GM18505 (cell line): Measurements from ENCODE around the gene FSTL4.

Source experiments
- ATAC-seq: cut with Tn5 transposase; IDR thresholded peaks from one replicate; pipeline ENCODE4 v1.9.1; 2021; ENCODE audit not compliant: unreplicated experiment
- POLR2A ChIP-seq: IDR thresholded peaks from 4 replicates; pipeline ENCODE4 v1.6.1; 2011; ENCODE audit warnings: borderline replicate concordance; ENCODE audit not compliant: insufficient read depth, insufficient read length; ENCODE audit errors: extremely low read depth

Gene FSTL4

GRCh38 chr5:133235696-133236426 lies 376.5 kb downstream of the FSTL4 start:
- TF ChIP-seq POLR2A, result no peak
- ATAC-seq, result no peak

GRCh38 chr5:133234911-133235310 lies 377.4 kb downstream of the FSTL4 start:
- ATAC-seq, result no peak
- TF ChIP-seq POLR2A, result no peak

- no peak for ATAC-seq
- TF ChIP-seq POLR2A, result no peak
Observed at GRCh38 chr5:133234273-133234672, 378.1 kb downstream of the FSTL4 start.

DNA sequence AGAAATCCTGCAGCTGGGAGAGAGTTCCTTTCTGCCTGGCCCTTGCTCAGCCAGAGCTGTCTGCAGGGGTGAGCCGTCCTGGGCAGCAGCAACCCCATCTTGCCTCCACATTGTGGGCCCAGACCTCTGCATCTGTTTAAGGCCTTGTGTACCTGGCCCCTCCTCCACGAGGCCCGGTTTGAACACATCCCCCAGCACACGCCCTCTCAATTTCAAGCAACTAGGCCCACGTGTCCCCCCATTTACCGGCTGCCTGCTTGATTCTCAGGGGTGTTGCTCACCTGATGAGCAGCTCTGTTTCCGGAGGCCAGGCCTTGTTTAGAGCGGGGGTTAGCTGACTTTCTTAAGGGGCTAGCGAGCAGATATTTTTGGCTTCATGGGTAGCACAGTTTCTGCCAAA lies 378.7 kb downstream of the FSTL4 start:
- no peak for TF ChIP-seq POLR2A
- ATAC-seq, result no peak

DNA sequence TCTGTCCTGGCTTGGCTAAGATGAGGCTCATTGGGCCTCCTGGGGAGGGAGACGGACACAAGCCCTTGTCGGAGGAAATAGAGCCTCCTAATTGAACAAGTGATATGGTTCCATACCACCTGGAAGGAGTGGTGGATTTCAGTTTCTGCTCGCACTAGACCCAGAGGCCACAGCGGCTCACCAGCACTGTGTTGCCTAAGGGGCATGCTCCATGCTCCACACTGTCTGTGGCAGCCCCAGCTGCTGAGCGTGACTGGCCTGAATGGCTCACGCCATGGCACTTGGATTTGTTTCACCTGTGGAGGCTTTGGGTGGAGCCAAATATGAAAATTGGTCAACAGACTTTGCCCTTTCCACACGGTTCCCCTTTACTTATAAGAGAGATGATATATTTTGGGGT lies 379.4 kb downstream of the FSTL4 start:
- no peak for TF ChIP-seq POLR2A

DNA sequence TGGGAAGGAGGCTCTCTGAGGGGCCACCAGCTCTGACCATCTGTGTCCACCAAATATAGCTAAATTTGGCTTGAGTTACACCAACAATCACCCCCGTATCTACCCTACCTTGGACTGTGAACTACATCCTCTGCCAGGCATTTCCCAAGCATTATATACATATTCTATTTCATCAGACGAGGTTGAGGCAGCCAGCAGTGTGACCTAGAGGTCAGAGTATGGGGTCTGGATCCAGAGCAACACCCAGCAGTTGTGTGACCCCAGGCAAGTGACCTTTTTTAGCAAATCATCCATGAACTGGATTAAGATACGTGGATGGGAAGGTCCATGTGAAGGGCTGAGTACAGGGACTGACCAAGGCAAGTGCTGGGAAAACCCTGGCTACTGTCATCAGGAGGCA lies 379.9 kb downstream of the FSTL4 start:
- no peak for TF ChIP-seq POLR2A
- ATAC-seq, result no peak

More for the DNA sequence above, 379.4 kb downstream of the FSTL4 start:
- no peak for ATAC-seq

DNA sequence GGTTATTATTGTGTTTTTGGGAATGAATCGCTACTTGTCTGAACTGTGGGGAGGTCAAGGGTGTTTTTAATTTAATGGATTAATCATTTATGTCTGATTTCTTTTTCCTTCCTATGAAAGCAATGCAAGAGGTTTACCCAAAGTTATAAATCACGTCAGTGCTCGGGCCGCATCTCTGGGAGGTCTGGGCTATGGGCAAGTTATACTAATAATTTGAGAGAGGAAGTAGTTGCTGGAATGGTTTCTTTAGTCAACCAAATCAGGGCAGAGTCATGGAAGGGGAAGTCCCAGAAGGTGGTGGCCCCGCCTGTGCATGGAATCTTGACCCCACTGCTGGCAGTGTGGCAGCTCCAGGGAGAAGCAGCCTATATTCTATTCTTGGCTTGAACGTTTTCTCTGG lies 380.3 kb downstream of the FSTL4 start:
- no peak for ATAC-seq
- TF ChIP-seq POLR2A, result no peak

GRCh38 chr5:133230823-133231578 lies 381.3 kb downstream of the FSTL4 start:
- TF ChIP-seq POLR2A, result no peak
- no peak for ATAC-seq

GRCh38 chr5:133229931-133230664 lies 382.2 kb downstream of the FSTL4 start:
- TF ChIP-seq POLR2A, result no peak
- no peak for ATAC-seq

GRCh38 chr5:133228316-133228715 lies 384.0 kb downstream of the FSTL4 start:
- ATAC-seq, result no peak
- TF ChIP-seq POLR2A, result no peak

DNA sequence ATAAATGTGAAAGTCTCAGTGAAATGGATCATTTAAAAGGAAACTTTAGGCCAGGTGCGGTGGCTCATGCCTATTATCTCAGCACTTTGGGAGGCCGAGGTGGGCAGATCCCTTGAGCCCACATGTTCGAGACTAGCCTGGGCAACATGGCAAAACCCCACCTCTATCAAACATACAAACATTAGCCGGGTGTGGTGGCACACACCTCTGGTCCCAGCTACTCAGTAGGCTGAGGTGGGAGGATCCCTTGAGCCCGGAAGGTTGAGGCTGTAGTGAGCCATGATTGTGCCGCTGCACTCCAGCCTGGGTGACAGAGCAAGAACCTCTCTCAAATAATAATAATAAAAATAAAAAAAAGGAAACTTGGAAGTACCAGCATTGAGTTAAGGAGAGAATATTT lies 384.4 kb downstream of the FSTL4 start:
- no peak for TF ChIP-seq POLR2A
- no peak for ATAC-seq

DNA sequence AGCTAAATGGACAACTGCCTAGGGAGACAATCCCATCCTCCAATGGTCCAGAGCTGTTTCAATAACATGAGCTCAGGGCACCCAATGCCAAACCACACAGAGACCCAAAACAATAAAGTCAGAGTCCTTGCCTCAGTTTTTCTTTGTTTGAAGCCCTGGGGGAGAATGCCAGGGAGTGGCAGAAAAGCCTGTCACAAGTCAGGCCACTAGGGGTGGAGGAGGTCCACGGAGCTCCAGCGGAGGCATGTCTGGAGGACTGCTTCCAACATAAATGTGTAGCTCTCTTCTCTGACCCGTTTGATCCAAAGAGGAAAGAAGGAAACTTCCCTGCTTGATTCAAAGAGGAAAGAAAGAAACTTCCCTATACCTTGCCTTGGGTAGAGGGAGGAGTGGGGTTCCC lies 385.3 kb downstream of the FSTL4 start:
- TF ChIP-seq POLR2A, result no peak
- no peak for ATAC-seq

DNA sequence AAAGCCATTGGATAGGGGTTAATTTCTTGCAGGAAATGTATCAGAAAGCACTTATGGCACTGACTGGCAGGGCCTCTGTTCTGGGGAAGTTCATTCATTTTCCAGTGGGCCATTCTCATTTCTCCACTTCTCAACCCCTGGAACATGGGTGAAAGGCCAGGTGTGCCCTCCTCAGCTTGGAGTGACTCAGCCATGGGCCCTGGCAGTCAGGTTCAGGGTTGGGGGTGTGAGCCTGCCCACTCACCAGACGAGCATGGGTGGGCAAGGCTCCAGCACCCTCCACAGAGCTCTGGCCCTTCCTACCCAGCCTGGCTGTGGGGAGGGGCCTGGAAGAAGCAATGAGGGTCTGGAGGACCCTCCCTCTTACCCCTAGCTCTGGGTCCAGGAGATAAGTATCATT lies 386.2 kb downstream of the FSTL4 start:
- TF ChIP-seq POLR2A, result no peak

More for the DNA sequence above, 386.2 kb downstream of the FSTL4 start:
- no peak for ATAC-seq
